HepG2 (cell line): ENCODE data around the gene ARL16.

Source experiments
- SUZ12 ChIP-seq: fragments of 150-350 bp; IDR thresholded peaks from 2 replicates; pipeline ENCODE4 v1.6.1; 2014; ENCODE audit warnings: low read depth, low read length
- ZFP41 ChIP-seq: sonication (generic); formaldehyde crosslinking; IDR thresholded peaks from 2 replicates; pipeline ENCODE4 v1.4.0; 2020; ENCODE audit warnings: mild to moderate bottlenecking, missing genetic modification reagents, borderline replicate concordance
- ZNF781 ChIP-seq: sonication (generic); formaldehyde crosslinking; IDR thresholded peaks from 2 replicates; pipeline ENCODE4 v1.5.1; 2020; ENCODE audit warnings: borderline replicate concordance, mild to moderate bottlenecking, missing genetic modification reagents; ENCODE audit errors: not compliant biosample characterization
- TF ChIP-seq, protein P1 (sequence below): sonication (generic); formaldehyde crosslinking; IDR thresholded peaks from 2 replicates; pipeline ENCODE4 v1.8.0; 2022; ENCODE audit warnings: missing genetic modification reagents, mild to moderate bottlenecking, borderline replicate concordance
- TF ChIP-seq, protein P2 (sequence below): sonication (generic); formaldehyde crosslinking; conservative IDR thresholded peaks from 2 replicates; pipeline ENCODE4 v1.8.1; 2023; ENCODE audit warnings: missing genetic modification reagents

DNA sequence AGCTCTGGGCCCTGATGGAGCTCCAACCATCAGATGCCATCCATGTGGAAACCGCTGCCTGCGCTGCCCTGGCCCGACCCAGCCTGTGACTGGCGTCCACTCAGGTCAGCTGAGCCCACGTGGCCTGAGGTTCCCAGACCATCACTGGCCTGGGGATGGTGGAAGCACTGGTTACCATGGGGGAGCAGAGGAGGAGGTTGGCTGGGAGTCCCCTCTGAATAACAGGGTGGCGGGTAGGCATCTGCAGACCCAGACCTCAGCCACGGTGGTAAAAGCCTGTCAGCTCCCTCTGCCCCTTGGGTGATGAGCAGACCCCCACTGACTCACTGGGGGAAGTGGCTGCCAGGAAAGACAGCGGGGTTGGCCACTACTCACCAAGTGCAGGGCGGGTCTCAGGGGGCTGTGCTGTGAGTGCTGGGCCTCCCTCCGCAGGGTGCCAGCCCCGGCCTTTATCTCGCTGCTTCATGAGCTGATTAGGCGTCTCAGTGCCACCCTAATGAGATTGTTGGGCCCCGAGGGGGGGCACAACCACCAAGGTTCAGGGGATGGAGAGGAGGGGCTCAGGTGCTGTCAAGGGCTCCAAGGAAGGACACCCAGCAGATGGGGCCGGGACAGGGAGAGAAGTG is 27.4 kb downstream of the ARL16 start, which contains the start of gene PDE6G:
- TF ChIP-seq, protein P1, sequence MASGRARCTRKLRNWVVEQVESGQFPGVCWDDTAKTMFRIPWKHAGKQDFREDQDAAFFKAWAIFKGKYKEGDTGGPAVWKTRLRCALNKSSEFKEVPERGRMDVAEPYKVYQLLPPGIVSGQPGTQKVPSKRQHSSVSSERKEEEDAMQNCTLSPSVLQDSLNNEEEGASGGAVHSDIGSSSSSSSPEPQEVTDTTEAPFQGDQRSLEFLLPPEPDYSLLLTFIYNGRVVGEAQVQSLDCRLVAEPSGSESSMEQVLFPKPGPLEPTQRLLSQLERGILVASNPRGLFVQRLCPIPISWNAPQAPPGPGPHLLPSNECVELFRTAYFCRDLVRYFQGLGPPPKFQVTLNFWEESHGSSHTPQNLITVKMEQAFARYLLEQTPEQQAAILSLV (CRISPR knock-in tag), result no peak
- TF ChIP-seq, protein P2, sequence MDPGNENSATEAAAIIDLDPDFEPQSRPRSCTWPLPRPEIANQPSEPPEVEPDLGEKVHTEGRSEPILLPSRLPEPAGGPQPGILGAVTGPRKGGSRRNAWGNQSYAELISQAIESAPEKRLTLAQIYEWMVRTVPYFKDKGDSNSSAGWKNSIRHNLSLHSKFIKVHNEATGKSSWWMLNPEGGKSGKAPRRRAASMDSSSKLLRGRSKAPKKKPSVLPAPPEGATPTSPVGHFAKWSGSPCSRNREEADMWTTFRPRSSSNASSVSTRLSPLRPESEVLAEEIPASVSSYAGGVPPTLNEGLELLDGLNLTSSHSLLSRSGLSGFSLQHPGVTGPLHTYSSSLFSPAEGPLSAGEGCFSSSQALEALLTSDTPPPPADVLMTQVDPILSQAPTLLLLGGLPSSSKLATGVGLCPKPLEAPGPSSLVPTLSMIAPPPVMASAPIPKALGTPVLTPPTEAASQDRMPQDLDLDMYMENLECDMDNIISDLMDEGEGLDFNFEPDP (CRISPR knock-in tag), result no peak
- TF ChIP-seq ZNF781 (CRISPR knock-in tag), result no peak
- TF ChIP-seq SUZ12, result no peak
- TF ChIP-seq ZFP41 (CRISPR knock-in tag), result no peak
